Stimulated activated CD4-positive, alpha-beta T cell treated with anti-CD3 and anti-CD28 coated beads, Interleukin-12 subunit alpha, Interleukin-12 subunit beta, amount 100 ng/mL, for 4 hours (primary cell): ENCODE results near the gene NRXN2.

Experiments
- DNase-seq: peaks from one replicate; pipeline ENCODE4 v3.0.0-alpha.2; 2020

Gene NRXN2

GRCh38 chr11:64644647-64645275, 78.2 kb downstream of the NRXN2 start:
- no peak for DNase-seq

- DNase-seq, result no peak
Measured at GRCh38 chr11:64643920-64644646, 78.9 kb downstream of the NRXN2 start.

DNA sequence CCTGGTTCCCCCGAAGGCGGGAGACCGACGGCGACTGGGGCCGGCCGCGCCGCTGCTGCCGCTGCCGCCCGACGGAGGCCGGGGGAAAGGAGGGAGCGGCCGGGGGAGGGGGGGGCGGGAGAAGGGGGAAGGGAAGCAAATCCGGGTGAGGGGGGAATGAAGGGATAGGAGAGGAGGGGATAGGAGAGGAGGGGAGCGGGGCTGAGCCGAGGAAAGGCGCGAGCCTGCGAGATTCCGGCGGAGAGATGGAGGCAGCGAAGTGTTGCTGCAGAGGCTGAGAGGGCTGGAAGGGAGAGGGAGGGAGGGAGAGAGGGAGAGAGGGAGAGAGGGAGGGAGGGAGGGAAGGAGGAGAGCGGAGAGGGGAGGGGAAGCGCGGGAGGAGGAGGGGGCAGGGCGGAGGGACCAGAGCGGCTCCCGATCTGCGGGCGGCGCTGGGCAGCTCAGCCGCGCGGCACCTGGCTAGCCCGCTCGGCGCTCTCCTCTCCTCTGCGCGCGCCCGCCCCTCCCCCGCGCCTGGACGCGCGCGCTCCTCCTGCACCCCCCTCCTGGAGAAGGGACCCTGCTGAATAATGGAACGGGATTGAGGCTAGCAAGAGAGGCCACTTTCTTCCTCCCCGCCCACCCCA, 79.6 kb downstream of the NRXN2 start:
- DNase-seq, result no peak

DNA sequence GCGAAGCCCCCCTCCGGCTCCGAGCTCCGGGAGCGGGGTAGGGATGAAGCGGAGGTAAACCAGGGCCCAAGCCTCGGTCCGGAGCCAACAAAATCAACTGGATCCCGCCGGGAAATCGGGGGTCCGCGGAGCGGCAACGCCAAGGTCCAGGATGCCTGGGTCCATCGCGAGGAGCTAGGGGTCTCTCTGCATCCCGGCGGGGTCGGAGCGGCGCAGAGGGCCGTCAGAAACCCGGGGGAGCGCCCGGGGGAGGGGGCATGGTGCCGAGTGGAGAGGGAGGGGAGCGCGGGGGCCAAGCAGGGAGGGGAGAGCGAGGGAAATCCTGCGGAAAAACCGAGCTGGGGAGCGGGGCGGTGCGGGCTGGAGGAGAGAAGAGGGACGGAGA, 80.1 kb downstream of the NRXN2 start:
- no peak for DNase-seq

- DNase-seq, result no peak
Measured at GRCh38 chr11:64642418-64642735, 80.6 kb downstream of the NRXN2 start.

DNA sequence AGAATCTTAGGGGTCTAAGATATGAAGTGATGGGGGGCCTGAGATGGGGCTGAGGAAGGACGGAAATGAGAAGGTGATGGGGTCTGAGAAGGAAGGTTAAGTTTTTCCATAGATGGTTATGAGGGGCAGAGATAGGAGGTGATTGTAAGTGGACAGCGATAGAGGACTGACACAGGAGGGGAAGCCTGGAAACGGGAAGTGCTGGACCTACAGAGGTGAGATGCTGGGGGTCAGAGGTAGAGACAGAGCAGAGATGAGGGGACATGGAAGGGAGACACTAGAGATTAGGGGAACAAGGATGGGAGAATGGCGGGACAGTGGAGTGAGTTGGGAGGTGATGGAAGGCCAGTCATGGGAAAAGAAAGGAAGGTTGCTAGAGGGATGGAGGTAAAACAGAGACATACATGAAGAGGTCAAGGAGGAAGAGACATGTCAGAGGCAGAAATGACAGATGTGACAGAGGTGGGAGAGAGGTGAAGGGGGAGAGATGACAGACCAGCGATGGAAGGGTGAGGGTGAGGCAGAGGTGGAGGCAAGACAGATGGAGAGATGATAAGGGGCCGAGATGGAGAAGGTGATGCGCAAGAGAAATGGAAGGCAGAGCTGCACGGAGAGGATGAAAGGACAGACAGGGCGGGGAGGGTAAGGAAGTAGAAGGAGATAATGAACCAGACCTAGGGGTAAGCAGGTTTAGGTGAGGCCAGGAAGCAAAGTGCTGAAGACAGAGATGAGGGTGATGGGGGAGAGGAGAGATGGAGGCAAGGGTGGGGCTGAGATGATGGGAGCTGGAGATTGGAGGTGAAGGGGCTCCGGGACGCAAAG, 81.2 kb downstream of the NRXN2 start:
- no peak for DNase-seq

- DNase-seq, result no peak
Measured at GRCh38 chr11:64639885-64640284, 83.1 kb downstream of the NRXN2 start.

DNA sequence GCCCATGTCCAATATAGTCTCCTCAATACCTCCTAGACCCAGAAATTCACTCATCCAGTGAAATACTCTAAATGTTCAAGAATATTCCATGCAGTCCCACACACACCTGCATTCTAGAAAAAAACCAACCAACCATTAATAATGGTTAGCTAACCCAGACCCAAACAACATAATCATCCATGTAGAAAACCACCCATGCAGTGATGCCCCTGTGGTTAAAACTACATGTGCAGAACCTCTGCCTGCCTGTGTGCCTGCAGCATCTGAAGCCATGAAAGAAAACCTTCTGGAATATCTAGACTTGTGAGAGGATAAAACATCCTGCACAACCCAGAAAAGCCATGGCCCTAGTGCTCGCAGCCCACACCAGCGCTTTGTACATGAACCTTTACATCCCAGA, 84.2 kb downstream of the NRXN2 start:
- no peak for DNase-seq

GRCh38 chr11:64638018-64638665, 84.9 kb downstream of the NRXN2 start:
- no peak for DNase-seq

DNA sequence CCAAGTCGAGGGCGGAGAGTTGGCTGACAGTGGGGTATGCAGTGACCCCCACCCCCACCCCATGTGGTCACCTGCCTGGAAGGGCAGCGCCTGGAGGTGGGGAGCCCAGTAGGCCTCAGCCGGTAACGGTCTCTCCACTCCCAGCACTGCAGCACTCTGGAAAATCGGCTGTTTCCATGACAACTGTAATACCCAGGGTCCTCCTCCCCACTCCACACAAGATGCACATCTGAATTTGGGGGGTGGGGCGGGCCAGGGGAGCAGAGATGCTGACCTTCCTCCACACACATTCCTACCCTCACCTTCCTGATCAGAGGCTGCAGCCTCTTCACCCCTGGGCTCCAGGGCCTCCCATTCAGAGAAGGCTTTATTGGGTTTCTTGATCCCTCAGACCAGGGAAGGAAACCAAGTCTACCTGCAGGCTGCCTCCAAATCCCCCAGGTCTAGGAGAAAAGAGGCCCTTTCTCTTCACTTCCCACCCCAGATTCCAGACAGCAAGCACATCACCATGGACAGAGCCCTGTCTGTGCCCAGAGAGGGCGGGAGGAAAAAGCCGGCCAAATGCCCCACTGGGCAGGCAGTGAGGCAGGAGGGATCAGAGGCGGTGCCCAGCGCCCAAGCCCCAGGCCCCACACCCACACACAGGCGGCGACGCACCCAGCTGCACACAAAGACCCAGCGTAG, 85.5 kb downstream of the NRXN2 start:
- DNase-seq, result no peak

DNA sequence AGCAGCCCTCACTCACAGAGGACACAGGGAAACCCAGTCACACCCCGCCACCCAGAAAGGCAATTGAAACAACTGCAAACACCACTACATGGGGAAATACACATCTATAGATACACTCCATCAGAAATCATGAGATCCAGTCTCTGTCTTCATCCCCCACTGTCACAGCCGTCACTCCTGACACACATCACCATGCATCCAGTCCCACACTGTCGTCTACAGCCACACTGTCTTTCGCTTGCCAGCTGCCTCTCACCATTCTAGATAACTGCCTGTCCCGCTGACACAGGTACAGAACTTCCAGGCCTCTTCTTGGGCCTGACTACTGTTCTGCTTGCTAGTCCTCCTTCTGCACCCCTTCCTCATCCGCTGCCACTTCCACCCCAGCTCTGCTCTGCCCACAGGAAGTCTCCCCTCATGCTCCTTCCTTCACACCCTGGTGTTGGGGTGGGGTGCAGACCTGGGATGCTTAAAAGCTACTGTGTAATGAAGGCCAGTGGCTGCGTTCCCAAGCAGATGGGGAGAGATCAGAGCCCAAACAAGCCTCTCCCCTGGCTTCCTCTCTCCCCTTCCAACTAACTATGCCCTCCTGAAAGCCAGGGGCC, 89.3 kb downstream of the NRXN2 start:
- no peak for DNase-seq

DNA sequence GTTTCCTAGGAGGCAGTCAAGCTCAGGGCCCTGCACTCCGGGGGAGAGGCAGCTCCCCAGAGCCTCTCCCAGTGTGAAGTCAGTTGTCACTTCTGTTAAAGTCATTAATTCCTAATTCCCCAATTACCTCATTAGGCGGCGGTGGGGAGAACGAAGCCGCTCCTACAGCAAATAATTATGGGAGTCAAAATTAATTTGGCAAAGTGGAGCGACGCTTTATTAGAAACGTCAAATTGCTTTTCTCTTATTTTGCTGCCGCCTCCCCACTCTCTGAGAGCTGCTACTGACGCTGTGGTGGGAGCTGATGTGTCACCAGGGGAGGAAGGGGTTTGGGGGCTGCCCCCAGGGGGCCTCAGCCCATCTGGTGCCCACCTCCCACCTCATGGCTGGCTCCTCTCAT, 90.3 kb downstream of the NRXN2 start:
- DNase-seq, result no peak

GRCh38 chr11:64632237-64632636, 90.8 kb downstream of the NRXN2 start:
- no peak for DNase-seq

DNA sequence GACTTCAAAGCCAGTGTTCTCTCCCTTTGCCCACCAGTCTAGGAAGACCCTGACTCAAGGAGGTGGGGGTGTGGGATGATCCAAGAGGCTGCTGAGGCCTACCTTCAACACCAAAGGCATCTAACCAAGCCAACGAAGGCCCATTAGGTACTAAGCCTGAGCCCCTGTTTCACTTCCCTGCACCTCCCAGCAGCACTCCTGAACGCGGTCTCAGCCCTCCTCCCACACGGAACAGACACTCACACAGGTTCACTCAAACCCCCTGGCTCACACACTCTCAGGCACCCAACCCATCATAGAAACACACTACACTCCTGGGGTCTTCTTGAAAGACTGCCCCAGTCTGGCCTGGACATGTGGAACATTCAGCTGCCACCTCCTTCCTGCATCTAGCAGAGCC, 91.3 kb downstream of the NRXN2 start:
- no peak for DNase-seq

- DNase-seq, result no peak
Measured at GRCh38 chr11:64629796-64630562, 93.0 kb downstream of the NRXN2 start.

GRCh38 chr11:64629103-64629502, 93.9 kb downstream of the NRXN2 start:
- no peak for DNase-seq

- no peak for DNase-seq
Measured at GRCh38 chr11:64628596-64628995, 94.4 kb downstream of the NRXN2 start.

DNA sequence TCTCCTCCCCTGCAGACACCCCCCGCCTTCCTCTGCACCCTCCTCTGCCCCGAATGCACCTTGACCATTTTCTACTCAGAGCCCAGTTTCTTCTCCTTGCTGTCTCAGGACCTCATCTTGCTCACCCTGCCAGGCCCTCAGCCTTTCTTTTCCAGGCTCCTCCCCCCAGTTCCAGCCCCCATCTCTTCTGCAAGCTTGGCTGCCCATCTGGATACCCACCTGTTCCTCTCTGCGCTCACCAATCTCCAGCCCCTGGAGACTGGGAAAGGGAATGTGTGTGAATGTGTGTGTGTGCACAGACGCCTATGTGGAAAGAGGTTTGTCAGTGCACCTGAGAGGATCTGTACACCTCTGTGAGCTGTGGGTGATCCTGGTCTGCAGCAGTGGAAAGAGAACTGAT, 95.6 kb downstream of the NRXN2 start:
- DNase-seq, result no peak

GRCh38 chr11:64626637-64627036, 96.4 kb downstream of the NRXN2 start:
- DNase-seq, result no peak

DNA sequence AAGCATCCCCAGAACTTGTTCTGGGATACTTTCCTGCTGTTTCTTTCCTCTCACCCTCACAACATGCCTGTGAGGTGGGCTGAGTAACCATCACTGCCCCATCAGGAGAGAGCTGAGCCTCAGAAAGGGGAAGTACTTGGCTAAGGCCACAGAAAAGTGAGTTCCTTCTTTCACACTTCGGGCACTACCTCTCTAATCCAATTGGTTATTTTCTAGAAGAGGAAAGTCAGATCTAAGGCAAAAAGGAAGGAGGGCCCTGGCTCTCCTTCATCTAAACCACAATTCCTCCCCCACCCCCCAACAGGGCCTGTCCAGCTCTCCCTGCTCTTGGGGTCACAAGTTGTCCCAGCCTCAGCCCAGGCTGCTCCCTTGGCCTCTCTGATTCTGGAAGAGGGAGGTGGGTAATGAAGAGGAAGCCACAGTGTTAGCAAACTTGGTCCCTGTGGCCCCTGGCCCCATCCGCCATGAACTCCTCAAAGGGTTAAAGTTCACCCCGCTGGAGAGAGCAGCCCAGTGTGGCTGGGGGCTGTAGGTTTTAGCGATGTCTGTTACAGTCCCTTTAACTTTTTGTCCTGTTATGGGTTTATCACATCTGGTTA, 98.0 kb downstream of the NRXN2 start:
- DNase-seq, result no peak

- no peak for DNase-seq
Measured at GRCh38 chr11:64622681-64623080, 100.3 kb downstream of the NRXN2 start.
